Activated T-cell treated with anti-CD3 and anti-CD28 coated beads, Interleukin-2, amount 50 U/mL, for 48 hours (primary cell): ENCODE data around the gene ZFP36L1.
A peak's percentile ranks its signal among the peaks of the same experiment; 100 is the strongest.

Source experiments
- DNase-seq, 2 experiments: peaks; one replicate each; pipeline ENCODE4 v3.0.0-alpha.2; 2020

ZFP36L1 gene

GRCh38 chr14:68792979-68793733 is at the start of gene ZFP36L1:
TSS of gene ZFP36L1 (minus strand) at chr14:68793067. CDS start at chr14:68792938, 129 bp downstream.
- DNase-seq, result peak; percentile 90 to 94

GRCh38 chr14:68842298-68842697 is 49.4 kb upstream of the ZFP36L1 start:
- DNase-seq, result no peak

- no peak for DNase-seq
Observed at GRCh38 chr14:68841016-68841809, 48.3 kb upstream of the ZFP36L1 start.

GRCh38 chr14:68840454-68840853 is 47.6 kb upstream of the ZFP36L1 start:
- DNase-seq, result no peak

- DNase-seq, result no peak
Observed at GRCh38 chr14:68836082-68836481, 43.2 kb upstream of the ZFP36L1 start.

GRCh38 chr14:68834816-68835215 is 41.9 kb upstream of the ZFP36L1 start:
- no peak for DNase-seq

GRCh38 chr14:68828698-68829097 is 35.8 kb upstream of the ZFP36L1 start:
- DNase-seq, result no peak

GRCh38 chr14:68825729-68826128 is 32.9 kb upstream of the ZFP36L1 start:
- DNase-seq, result no peak

- peak; percentile 68 to 72 for DNase-seq
Observed at GRCh38 chr14:68824517-68825347, 31.9 kb upstream of the ZFP36L1 start.

- DNase-seq, result no peak
Observed at GRCh38 chr14:68824207-68824516, 31.3 kb upstream of the ZFP36L1 start.

GRCh38 chr14:68823434-68824206 is 30.8 kb upstream of the ZFP36L1 start:
- no peak for DNase-seq

GRCh38 chr14:68822926-68823325 is 30.1 kb upstream of the ZFP36L1 start:
- DNase-seq, result no peak

- no peak for DNase-seq
Observed at GRCh38 chr14:68822132-68822651, 29.3 kb upstream of the ZFP36L1 start.

- DNase-seq, result no peak
Observed at GRCh38 chr14:68820999-68821683, 28.3 kb upstream of the ZFP36L1 start.

- DNase-seq, result no peak
Observed at GRCh38 chr14:68820536-68820935, 27.7 kb upstream of the ZFP36L1 start.

- no peak for DNase-seq
Observed at GRCh38 chr14:68820119-68820518, 27.3 kb upstream of the ZFP36L1 start.

GRCh38 chr14:68819260-68819691 is 26.4 kb upstream of the ZFP36L1 start:
- DNase-seq, result peak; percentile 66

GRCh38 chr14:68817506-68818212 is 24.8 kb upstream of the ZFP36L1 start:
- no peak for DNase-seq

GRCh38 chr14:68816943-68817430 is 24.1 kb upstream of the ZFP36L1 start:
- DNase-seq, result no peak

- peak; percentile 96 to 98 for DNase-seq
Observed at GRCh38 chr14:68816183-68816942, 23.5 kb upstream of the ZFP36L1 start.
